ENCODE measurements around the gene STT3A.

GRCh38 chr11:125569915-125570621, 22.6 kb upstream of the STT3A start:
- TF ChIP-seq CTCF (IDR thresholded peaks at IDR 0.05; ENCODE audit: low read depth, low read length, missing input control) = no peak
- TF ChIP-seq REST (IDR thresholded peaks at IDR 0.05) = no peak
- no peak for TF ChIP-seq YY1 (IDR thresholded peaks at IDR 0.05)
- no peak for TF ChIP-seq RAD21 (IDR thresholded peaks at IDR 0.05)
- TF ChIP-seq SP1 (IDR thresholded peaks at IDR 0.05) = no peak
- TF ChIP-seq, protein P1, sequence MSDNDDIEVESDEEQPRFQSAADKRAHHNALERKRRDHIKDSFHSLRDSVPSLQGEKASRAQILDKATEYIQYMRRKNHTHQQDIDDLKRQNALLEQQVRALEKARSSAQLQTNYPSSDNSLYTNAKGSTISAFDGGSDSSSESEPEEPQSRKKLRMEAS (IDR thresholded peaks at IDR 0.05) = no peak
- TF ChIP-seq JUND (IDR thresholded peaks at IDR 0.05) = no peak
- no peak for TF ChIP-seq GABPA (IDR thresholded peaks at IDR 0.05 in 1 of 2, conservative IDR thresholded peaks at IDR 0.05 in 1 of 2)
- no peak for TF ChIP-seq HNF4G (IDR thresholded peaks at IDR 0.05)
- TF ChIP-seq, protein P2, sequence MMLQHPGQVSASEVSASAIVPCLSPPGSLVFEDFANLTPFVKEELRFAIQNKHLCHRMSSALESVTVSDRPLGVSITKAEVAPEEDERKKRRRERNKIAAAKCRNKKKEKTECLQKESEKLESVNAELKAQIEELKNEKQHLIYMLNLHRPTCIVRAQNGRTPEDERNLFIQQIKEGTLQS (IDR thresholded peaks at IDR 0.05) = no peak
- TF ChIP-seq FOXA1 (IDR thresholded peaks at IDR 0.05) = no peak
- no peak for TF ChIP-seq HNF4A (conservative IDR thresholded peaks at IDR 0.05)

All from liver (tissue), 3 donors.